ENCODE data around the gene SPEN.

DNA sequence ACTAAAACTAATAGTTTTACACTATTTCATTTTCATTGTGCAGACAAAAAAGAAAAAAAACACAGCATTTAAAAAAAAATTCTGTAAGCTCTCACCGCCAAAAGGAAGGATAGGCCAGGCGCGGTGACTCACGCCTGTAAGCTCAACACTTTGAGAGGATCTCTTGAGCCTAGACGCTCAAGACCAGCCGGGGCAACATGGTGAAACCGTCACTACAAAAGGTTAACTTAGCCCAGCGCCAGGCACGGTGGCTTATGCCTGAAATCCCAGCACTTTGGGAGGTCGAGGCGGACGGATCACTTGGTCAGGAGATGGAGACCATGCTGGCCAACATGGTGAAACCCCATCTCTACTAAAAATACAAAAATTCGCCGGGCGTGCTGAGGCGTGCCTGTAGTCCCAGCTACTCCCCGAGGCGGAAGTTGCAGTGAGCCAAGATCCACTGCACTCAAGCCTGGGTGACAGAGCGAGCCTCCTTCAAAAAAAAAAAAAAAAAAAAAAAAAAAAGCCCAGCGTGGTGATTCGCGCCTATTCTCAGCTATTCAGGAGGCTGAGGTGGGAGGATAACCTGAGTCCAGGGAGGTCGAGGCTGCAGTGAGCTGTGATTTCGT is 14.3 kb upstream of the SPEN start:
- TF ChIP-seq, protein P1, sequence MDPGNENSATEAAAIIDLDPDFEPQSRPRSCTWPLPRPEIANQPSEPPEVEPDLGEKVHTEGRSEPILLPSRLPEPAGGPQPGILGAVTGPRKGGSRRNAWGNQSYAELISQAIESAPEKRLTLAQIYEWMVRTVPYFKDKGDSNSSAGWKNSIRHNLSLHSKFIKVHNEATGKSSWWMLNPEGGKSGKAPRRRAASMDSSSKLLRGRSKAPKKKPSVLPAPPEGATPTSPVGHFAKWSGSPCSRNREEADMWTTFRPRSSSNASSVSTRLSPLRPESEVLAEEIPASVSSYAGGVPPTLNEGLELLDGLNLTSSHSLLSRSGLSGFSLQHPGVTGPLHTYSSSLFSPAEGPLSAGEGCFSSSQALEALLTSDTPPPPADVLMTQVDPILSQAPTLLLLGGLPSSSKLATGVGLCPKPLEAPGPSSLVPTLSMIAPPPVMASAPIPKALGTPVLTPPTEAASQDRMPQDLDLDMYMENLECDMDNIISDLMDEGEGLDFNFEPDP (CRISPR knock-in tag; conservative IDR thresholded peaks at IDR 0.05) = no peak
- TF ChIP-seq CTCF (CRISPR knock-in tag; IDR thresholded peaks at IDR 0.05) (no peak), ZNF547 (CRISPR knock-in tag; IDR thresholded peaks at IDR 0.05) (no peak), KLF16 (CRISPR knock-in tag; IDR thresholded peaks at IDR 0.05) (no peak), POLR2AphosphoS5 (IDR thresholded peaks at IDR 0.05; ENCODE audit: low read depth, low read length) (no peak), YY1 (IDR thresholded peaks at IDR 0.05; ENCODE audit: insufficient read depth, insufficient replicate concordance, low read depth, low read length) (no peak), SIN3A (IDR thresholded peaks at IDR 0.05; ENCODE audit: borderline replicate concordance, low read depth, low read length) (no peak), MAFF (IDR thresholded peaks at IDR 0.05; ENCODE audit: low read depth, low read length) (no peak), NR2F1 (CRISPR knock-in tag; IDR thresholded peaks at IDR 0.05) (no peak)
- TF ChIP-seq, protein P2, sequence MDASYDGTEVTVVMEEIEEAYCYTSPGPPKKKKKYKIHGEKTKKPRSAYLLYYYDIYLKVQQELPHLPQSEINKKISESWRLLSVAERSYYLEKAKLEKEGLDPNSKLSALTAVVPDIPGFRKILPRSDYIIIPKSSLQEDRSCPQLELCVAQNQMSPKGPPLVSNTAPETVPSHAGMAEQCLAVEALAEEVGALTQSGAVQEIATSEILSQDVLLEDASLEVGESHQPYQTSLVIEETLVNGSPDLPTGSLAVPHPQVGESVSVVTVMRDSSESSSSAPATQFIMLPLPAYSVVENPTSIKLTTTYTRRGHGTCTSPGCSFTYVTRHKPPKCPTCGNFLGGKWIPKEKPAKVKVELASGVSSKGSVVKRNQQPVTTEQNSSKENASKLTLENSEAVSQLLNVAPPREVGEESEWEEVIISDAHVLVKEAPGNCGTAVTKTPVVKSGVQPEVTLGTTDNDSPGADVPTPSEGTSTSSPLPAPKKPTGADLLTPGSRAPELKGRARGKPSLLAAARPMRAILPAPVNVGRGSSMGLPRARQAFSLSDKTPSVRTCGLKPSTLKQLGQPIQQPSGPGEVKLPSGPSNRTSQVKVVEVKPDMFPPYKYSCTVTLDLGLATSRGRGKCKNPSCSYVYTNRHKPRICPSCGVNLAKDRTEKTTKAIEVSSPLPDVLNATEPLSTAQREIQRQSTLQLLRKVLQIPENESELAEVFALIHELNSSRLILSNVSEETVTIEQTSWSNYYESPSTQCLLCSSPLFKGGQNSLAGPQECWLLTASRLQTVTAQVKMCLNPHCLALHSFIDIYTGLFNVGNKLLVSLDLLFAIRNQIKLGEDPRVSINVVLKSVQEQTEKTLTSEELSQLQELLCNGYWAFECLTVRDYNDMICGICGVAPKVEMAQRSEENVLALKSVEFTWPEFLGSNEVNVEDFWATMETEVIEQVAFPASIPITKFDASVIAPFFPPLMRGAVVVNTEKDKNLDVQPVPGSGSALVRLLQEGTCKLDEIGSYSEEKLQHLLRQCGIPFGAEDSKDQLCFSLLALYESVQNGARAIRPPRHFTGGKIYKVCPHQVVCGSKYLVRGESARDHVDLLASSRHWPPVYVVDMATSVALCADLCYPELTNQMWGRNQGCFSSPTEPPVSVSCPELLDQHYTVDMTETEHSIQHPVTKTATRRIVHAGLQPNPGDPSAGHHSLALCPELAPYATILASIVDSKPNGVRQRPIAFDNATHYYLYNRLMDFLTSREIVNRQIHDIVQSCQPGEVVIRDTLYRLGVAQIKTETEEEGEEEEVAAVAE (CRISPR knock-in tag; IDR thresholded peaks at IDR 0.05; ENCODE audit: borderline replicate concordance) = no peak
- TF ChIP-seq, protein P3, sequence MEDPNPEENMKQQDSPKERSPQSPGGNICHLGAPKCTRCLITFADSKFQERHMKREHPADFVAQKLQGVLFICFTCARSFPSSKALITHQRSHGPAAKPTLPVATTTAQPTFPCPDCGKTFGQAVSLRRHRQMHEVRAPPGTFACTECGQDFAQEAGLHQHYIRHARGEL (CRISPR knock-in tag; IDR thresholded peaks at IDR 0.05) = no peak
